SU-DHL-6 (cell line): ENCODE measurements around the gene SLC38A3.

Experiments
- H2AFZ ChIP-seq: fragments of 200-600 bp; sonication (generic); 2 replicates; pipeline ENCODE4 v1.6.1; 2014; ENCODE audit warnings: low read depth, mild to moderate bottlenecking, moderate library complexity, mixed read lengths, antibody characterized with exemption, low read length; ENCODE audit not compliant: severe bottlenecking
- H3F3A ChIP-seq: fragments of 200-600 bp; shearing (Covaris generic); 2 replicates; pipeline ENCODE4 v1.6.0; 2016; ENCODE audit warnings: antibody characterized with exemption, mild to moderate bottlenecking; ENCODE audit not compliant: insufficient read depth
- H3K27ac ChIP-seq: fragments of 200-600 bp; sonication (generic); 2 replicates; pipeline ENCODE4 v1.5.1; 2016; ENCODE audit warnings: low read depth, mild to moderate bottlenecking, low read length, moderate library complexity, mixed read lengths
- H3K27me3 ChIP-seq: fragments of 200-600 bp; sonication (generic), shearing (Covaris generic); 2 replicates; pipeline ENCODE4 v1.6.0; 2014; ENCODE audit warnings: mild to moderate bottlenecking, low read length
- H3K36me3 ChIP-seq: fragments of 200-600 bp; sonication (generic); 2 replicates; pipeline ENCODE4 v1.6.1; 2014; ENCODE audit warnings: mild to moderate bottlenecking, low read length, mixed read lengths
- H3K4me2 ChIP-seq: fragments of 300-600, 200-600 bp; shearing (Covaris generic), sonication (generic); 2 replicates; pipeline ENCODE4 v1.6.0; 2014; ENCODE audit warnings: low read length, low read depth, mild to moderate bottlenecking; ENCODE audit not compliant: poor library complexity, severe bottlenecking
- H3K4me3 ChIP-seq: fragments of 200-600 bp; sonication (generic); 2 replicates; pipeline ENCODE4 v1.5.1; 2014; ENCODE audit warnings: antibody characterized with exemption, low read length, mild to moderate bottlenecking, mixed read lengths; ENCODE audit not compliant: insufficient read depth, poor library complexity, severe bottlenecking
- H3K79me2 ChIP-seq: fragments of 200-600 bp; sonication (generic); 2 replicates; pipeline ENCODE4 v1.6.1; 2014; ENCODE audit warnings: mild to moderate bottlenecking, low read length, moderate library complexity; ENCODE audit not compliant: insufficient read depth
- H3K9ac ChIP-seq: fragments of 200-600 bp; sonication (generic); 2 replicates; pipeline ENCODE4 v1.7.0; 2014; ENCODE audit warnings: mild to moderate bottlenecking, low read length
- H3K9me2 ChIP-seq: fragments of 200-600 bp; sonication (generic); replicated peaks from 2 replicates; pipeline ENCODE4 v1.6.1; 2014; ENCODE audit warnings: low read length; ENCODE audit not compliant: insufficient read depth
- H3K9me3 ChIP-seq: fragments of 200-600 bp; sonication (generic); 2 replicates; pipeline ENCODE4 v1.6.1; 2014; ENCODE audit warnings: low read length, mixed read lengths; ENCODE audit not compliant: insufficient read depth
- H4K20me1 ChIP-seq: fragments of 200-600 bp; sonication (generic); 2 replicates; pipeline ENCODE4 v1.6.1; 2014; ENCODE audit warnings: low read depth, mild to moderate bottlenecking, antibody characterized with exemption, low read length, moderate library complexity, mixed read lengths
- EZH2phosphoT487 ChIP-seq: fragments of 200-600 bp; sonication (generic), shearing (Covaris generic); conservative IDR thresholded peaks from 2 replicates; pipeline ENCODE4 v1.6.1; 2018; ENCODE audit warnings: mild to moderate bottlenecking, antibody characterized with exemption, low read length, moderate library complexity, mixed read lengths
- TF ChIP-seq, protein P1 (sequence below): fragments of 200-600 bp; sonication (generic); IDR thresholded peaks from one replicate; pipeline ENCODE4 v1.5.1; 2017; ENCODE audit warnings: antibody characterized with exemption, mild to moderate bottlenecking, low read length, moderate library complexity; ENCODE audit not compliant: insufficient read depth, poor library complexity, severe bottlenecking

The SLC38A3 gene

DNA sequence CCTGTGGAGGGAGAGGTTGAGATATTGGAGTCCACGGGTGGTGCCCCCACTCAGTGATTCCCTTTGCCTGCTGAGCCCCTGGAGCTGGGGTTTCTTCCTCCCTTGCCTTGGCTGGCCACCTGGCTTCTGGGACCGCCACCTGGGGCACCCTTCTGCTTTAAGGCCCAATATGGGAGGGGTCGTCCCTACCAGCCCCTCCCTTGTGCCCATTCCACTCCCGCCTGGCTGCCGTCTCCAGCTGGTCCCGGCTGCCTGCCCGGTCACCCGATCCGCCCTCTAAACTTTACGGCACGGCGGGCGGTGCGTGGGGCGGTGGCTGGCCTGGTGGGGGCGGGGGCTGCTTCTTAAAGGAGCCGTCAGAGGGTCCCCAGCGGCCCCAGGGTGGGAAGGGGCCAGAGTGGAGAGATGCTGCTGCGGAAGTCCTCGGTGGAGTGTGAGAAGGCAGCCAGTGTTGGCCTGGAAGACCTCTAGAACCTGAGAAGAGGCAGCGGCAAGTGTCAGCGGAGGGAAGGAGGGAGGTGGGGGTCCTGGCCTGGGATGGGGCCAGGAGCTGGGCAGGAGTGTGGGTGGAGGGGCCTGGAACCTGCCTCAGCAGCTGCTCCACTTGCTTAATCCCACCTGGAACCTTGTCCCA lies 62.3 kb downstream of the SLC38A3 start:
- Histone ChIP-seq H3K36me3 (no peaks in the 10 kb centered on the region), H3K4me3 (no peak overlapping the region), H3K4me2 (no peak overlapping the region), H3K9me3 (no peaks in the 10 kb centered on the region), H3K9me2 (no peaks in the 10 kb centered on the region), H3K9ac (no peak overlapping the region), H3K27ac (no peak overlapping the region), H3F3A (no peaks in the 10 kb centered on the region), H3K27me3 (no peaks in the 10 kb centered on the region), H3K79me2 (no peaks in the 10 kb centered on the region), H4K20me1 (no peaks in the 10 kb centered on the region), H2AFZ (no peak overlapping the region)
- TF ChIP-seq, protein P1, sequence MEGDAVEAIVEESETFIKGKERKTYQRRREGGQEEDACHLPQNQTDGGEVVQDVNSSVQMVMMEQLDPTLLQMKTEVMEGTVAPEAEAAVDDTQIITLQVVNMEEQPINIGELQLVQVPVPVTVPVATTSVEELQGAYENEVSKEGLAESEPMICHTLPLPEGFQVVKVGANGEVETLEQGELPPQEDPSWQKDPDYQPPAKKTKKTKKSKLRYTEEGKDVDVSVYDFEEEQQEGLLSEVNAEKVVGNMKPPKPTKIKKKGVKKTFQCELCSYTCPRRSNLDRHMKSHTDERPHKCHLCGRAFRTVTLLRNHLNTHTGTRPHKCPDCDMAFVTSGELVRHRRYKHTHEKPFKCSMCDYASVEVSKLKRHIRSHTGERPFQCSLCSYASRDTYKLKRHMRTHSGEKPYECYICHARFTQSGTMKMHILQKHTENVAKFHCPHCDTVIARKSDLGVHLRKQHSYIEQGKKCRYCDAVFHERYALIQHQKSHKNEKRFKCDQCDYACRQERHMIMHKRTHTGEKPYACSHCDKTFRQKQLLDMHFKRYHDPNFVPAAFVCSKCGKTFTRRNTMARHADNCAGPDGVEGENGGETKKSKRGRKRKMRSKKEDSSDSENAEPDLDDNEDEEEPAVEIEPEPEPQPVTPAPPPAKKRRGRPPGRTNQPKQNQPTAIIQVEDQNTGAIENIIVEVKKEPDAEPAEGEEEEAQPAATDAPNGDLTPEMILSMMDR = no peak
- TF ChIP-seq EZH2phosphoT487 = no peak

DNA sequence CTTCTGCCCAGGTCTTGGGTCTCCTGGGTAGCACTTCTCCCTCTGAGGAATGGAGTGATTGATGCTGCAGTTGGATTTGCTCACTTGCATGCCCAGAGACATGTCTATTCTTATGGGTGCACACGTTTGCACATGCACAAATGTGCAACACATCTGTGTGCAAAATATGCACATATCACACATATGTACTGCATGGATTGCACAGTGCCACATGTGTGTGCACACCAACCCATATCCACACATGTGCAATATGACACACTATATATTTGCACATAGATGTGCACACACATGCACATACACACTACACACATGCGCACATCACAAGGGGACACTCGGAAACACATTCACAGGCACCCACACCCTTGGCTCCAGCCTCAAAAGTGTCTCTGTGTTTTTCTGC lies 63.2 kb downstream of the SLC38A3 start:
- H3K79me2 ChIP-seq = no peaks in the 10 kb centered on the region
- TF ChIP-seq, protein P1 = no peak
- TF ChIP-seq EZH2phosphoT487 = no peak
- H3K27me3 ChIP-seq = no peaks in the 10 kb centered on the region
- H2AFZ ChIP-seq = no peak overlapping the region
- no peaks in the 10 kb centered on the region for H3K9me2 ChIP-seq
- no peaks in the 10 kb centered on the region for H3K36me3 ChIP-seq
- H3K4me2 ChIP-seq = no peak overlapping the region
- H3K9ac ChIP-seq = no peak overlapping the region
- H3K27ac ChIP-seq = no peak overlapping the region
- no peaks in the 10 kb centered on the region for H3K9me3 ChIP-seq
- H3K4me3 ChIP-seq = no peak overlapping the region
- H3F3A ChIP-seq = no peaks in the 10 kb centered on the region
- H4K20me1 ChIP-seq = no peaks in the 10 kb centered on the region

DNA sequence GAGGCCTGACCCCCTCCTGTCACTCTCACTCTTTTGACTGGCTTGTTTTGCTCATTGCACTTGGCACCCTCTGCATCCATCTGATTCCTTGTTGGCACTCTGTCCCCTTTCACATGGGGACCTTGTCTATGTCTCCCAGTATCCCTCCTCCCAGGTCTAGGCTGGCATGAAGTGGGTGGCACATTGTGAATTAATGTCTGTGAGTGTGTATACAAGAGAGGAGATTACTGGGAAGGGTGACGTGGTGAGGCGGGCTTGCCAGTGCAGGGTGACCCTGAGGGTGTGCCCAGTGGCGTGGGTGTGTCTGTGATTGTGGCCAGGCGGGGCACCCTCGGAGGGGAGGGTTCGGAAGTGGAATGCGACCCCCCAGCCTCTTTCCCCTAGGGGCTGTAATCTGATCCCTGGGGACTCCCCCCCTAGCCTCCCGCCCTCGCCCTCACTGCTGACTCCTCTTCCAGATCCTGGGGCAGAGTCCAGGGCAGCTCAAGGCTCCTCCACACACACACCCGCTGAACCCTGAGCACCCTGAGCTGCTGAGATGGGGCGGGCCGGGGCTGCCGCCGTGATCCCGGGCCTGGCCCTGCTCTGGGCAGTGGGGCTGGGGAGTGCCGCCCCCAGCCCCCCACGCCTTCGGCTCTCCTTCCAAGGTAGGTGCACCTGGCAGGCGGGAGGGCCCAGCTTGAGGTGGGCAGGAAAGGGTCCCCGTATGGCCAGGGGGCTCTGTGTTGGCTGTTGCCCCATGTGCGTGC lies 63.8 kb downstream of the SLC38A3 start, which contains the start of gene SEMA3B:
Gene SEMA3B (plus strand): TSS at position 445 of the 749 bp plus-strand sequence. CDS start 94 bp downstream, at position 539.
- no peaks in the 10 kb centered on the region for H3K9me3 ChIP-seq
- no peak within 1 kb of the TSS for H2AFZ ChIP-seq
- H3K4me3 ChIP-seq = no peak within 1 kb of the TSS
- no peaks in the 10 kb centered on the region for H3K36me3 ChIP-seq
- H3K4me2 ChIP-seq = no peak within 1 kb of the TSS
- no peak within 1 kb of the TSS for H3K27ac ChIP-seq
- H4K20me1 ChIP-seq = no peaks in the 10 kb centered on the region
- H3K27me3 ChIP-seq = no peaks in the 10 kb centered on the region
- H3K9me2 ChIP-seq = no peaks in the 10 kb centered on the region
- H3K79me2 ChIP-seq = no peaks in the 10 kb centered on the region
- H3F3A ChIP-seq = no peaks in the 10 kb centered on the region
- no peak within 1 kb of the TSS for H3K9ac ChIP-seq
- TF ChIP-seq, protein P1 = no peak
- TF ChIP-seq EZH2phosphoT487 = no peak
